HG03571 (cell line): Measurements from ENCODE around the gene APOC3.

Experiments used
- ATAC-seq: cut with Tn5 transposase; IDR thresholded peaks from one replicate; pipeline ENCODE4 v1.9.1; 2021; ENCODE audit not compliant: unreplicated experiment

Gene APOC3

GRCh38 chr11:116869610-116870009, 39.9 kb downstream of the APOC3 start:
- no peak for ATAC-seq

GRCh38 chr11:116870054-116870453, 40.3 kb downstream of the APOC3 start:
- ATAC-seq, result no peak

GRCh38 chr11:116871248-116871647, 41.5 kb downstream of the APOC3 start:
- no peak for ATAC-seq

- no peak for ATAC-seq
These were observed 43.7 kb downstream of the APOC3 start for GRCh38 chr11:116873381-116873780.

- no peak for ATAC-seq
These were observed 44.5 kb downstream of the APOC3 start for GRCh38 chr11:116874251-116874650.

GRCh38 chr11:116875194-116875593, 45.5 kb downstream of the APOC3 start:
- ATAC-seq, result no peak

GRCh38 chr11:116876656-116877055, 46.9 kb downstream of the APOC3 start:
- ATAC-seq, result no peak

GRCh38 chr11:116879800-116880625, 50.3 kb downstream of the APOC3 start:
- ATAC-seq, result no peak

GRCh38 chr11:116881143-116881542, 51.4 kb downstream of the APOC3 start:
- no peak for ATAC-seq

GRCh38 chr11:116882386-116882785, 52.7 kb downstream of the APOC3 start:
- no peak for ATAC-seq
